GM19023 (cell line): ENCODE measurements around the gene KCNH6.

ENCODE experiments used
- ATAC-seq: cut with Tn5 transposase; IDR thresholded peaks from one replicate; pipeline ENCODE4 v1.9.1; 2021; ENCODE audit warnings: mild to moderate bottlenecking, moderate library complexity; ENCODE audit not compliant: unreplicated experiment

Gene KCNH6

DNA sequence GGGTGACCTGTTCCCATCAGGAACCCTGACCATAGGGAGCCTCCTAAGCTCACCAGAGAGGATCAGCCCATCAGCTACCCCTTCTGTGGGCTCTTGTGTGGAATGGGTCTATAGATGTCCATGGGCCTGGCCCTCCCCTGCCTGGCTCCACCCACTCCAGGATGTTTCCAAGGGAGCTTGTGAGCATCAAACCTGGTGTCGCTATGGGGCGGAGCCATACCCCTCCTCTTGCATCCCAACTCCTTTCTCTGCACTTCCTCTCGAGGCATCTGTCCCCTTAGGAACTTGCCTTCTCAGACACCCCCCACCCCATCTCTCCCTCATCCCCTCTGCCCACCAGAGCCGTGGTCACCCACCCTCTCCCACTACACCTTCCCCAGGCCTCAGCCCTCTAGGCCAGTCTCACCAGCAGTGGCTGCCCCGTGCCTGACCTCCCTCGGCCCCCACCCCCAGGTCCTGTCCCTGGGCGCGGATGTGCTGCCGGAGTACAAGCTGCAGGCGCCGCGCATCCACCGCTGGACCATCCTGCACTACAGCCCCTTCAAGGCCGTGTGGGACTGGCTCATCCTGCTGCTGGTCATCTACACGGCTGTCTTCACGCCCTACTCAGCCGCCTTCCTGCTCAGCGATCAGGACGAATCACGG, 10.4 kb downstream of the KCNH6 start:
- ATAC-seq, result no peak

DNA sequence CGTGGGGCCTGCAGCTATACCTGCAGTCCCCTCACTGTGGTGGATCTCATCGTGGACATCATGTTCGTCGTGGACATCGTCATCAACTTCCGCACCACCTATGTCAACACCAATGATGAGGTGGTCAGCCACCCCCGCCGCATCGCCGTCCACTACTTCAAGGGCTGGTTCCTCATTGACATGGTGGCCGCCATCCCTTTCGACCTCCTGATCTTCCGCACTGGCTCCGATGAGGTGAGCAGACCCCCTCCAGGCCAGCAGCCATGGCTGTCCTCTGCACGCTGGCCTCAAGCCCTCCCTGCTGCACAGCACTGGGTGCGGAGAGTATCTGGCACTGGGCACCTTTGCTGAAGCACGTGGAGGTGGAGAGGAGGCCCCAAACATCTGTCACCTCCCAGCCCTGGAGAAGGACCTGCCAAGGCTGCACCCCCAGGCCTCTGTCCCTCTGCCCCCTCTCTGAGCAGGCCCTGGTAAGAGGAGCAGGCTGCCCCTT, 11.0 kb downstream of the KCNH6 start:
- no peak for ATAC-seq

DNA sequence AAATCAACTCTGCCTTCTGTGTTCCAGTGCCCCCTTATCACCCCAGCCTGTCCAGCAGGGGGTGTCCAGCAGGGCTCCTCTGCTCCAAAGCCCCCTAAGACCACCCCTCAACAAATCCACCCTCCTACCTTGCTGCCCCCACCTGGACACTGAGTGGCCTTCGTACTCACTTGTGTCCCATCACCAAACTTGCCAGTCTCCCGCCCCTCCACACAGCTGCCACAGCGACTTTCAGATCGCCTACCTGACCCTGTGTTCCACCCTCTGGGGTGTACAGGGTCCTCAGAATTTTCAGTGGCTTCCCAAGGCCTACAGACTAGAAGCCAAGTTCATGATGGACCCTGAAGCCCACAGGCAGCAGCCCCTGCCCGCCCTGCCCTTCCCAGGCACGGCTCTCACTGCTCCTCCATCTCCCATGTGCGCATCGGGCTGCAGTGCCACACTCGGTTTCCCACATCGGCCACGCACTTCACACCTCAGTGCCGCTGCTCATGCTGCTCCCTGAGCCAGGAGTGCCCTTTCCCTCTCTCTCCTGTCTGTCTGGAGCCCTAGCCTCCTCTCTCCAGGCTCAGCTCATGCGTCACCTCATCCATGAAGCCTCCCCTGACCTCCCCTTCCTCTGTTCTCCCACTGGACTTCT, 11.8 kb downstream of the KCNH6 start:
- no peak for ATAC-seq

DNA sequence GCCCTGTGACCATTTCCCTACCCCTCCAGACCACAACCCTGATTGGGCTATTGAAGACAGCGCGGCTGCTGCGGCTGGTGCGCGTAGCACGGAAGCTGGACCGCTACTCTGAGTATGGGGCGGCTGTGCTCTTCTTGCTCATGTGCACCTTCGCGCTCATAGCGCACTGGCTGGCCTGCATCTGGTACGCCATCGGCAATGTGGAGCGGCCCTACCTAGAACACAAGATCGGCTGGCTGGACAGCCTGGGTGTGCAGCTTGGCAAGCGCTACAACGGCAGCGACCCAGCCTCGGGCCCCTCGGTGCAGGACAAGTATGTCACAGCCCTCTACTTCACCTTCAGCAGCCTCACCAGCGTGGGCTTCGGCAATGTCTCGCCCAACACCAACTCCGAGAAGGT, 12.5 kb downstream of the KCNH6 start:
- no peak for ATAC-seq

DNA sequence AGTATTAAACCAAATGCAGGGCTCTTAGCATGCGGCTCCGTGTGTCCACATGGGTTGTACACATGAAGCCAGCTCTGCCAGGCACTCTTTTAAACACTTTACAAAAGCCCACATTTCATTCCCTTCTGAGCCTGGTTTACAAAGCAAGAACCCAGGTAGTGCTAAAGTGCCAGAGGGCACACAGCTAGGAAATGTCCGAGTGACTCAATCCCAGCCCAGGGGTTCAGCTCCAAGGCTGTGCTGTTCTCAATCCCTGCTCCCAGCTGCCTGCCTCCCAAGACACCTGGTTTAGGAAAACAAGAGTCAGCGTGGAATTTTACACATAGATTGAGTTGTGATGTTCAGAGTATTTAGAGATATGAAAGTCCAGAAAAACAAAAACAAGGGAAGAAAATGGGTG, 13.8 kb downstream of the KCNH6 start:
- ATAC-seq, result no peak

DNA sequence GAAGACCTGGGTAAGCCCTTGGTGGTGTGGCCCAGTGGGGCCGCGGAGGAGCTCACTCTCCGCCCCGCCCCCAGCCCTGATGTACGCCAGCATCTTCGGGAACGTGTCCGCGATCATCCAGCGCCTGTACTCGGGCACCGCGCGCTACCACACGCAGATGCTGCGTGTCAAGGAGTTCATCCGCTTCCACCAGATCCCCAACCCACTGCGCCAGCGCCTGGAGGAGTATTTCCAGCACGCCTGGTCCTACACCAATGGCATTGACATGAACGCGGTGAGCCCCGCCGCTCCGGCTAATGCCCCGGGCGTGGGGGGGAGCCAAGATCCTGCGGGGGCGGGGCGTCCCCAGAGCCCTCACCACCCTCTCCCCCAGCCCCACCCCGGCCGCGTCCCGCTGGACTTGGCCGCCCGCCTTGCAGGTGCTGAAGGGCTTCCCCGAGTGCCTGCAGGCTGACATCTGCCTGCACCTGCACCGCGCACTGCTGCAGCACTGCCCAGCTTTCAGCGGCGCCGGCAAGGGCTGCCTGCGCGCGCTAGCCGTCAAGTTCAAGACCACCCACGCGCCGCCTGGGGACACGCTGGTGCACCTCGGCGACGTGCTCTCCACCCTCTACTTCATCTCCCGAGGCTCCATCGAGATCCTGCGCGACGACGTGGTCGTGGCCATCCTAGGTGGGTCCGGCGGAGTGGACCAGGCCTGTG, 15.0 kb downstream of the KCNH6 start:
- ATAC-seq, result no peak

DNA sequence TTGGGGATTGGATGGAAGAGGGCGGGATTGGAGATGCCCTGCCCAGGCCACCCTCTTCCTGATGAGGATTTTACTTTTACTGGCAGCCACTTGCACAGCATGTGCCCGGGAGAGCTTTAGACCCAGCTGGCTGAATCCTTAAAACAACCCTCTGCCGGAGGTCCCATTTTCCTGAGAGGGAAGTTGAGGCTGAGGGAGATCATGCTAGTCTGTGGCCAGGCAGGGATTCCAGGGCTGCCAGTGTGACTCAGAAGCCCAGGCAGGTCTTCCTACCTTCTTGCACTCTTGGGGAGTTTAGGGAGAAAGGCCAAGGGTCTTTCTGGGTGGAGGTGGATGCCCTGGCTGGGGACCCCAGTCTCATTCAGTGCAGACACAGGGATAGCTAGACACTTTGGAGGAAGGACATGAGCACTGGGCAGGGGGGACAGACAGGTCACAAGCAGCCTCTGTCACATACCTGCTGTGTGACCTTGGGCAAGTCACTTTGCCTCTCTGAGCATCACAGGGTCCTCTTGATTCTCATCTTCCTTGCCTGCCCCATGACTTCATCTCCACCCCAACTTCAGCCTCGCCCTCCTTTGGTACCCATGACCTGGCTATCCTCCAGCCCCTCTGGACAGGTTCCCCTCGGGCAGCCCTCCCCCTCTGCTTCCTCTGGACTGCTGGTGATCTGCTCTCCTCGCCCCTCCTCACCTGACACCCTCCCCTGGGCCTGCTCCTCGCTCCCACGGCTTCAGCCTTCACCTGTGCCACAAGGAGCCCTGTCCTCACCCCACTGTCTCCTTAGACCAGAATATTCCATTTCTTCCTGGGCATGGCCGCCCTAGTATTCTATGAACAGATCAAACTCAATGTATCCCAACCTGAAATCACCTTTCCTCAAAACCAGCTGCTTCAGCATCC, 15.8 kb downstream of the KCNH6 start:
- ATAC-seq, result no peak

DNA sequence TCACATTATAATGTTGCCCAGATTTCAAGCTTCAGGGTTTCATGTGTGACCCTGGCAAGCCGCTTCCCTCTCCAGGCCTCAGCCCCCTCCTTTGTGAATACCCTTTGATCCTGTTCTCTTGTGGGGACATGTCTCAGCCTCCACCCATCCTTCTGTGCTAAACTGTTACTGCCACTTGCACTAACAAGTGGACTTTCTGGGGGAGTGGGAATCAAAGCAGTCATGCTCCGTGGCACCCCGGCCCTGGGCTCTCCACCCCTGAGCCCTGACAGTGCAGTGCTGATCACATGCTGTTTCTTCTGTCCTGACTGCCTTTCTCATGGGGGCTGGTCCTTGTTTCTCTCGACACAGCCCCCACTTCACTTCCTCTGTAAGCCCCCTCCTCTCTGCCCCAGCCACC, 17.4 kb downstream of the KCNH6 start:
- no peak for ATAC-seq

DNA sequence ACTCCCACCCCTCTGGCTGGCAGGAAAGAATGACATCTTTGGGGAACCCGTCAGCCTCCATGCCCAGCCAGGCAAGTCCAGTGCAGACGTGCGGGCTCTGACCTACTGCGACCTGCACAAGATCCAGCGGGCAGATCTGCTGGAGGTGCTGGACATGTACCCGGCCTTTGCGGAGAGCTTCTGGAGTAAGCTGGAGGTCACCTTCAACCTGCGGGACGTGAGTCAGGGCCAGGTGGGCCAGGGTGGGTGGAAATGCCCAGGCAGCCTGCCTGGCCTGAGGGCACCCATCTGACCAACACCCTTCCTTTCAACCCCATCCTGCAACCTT, 19.0 kb downstream of the KCNH6 start:
- no peak for ATAC-seq

DNA sequence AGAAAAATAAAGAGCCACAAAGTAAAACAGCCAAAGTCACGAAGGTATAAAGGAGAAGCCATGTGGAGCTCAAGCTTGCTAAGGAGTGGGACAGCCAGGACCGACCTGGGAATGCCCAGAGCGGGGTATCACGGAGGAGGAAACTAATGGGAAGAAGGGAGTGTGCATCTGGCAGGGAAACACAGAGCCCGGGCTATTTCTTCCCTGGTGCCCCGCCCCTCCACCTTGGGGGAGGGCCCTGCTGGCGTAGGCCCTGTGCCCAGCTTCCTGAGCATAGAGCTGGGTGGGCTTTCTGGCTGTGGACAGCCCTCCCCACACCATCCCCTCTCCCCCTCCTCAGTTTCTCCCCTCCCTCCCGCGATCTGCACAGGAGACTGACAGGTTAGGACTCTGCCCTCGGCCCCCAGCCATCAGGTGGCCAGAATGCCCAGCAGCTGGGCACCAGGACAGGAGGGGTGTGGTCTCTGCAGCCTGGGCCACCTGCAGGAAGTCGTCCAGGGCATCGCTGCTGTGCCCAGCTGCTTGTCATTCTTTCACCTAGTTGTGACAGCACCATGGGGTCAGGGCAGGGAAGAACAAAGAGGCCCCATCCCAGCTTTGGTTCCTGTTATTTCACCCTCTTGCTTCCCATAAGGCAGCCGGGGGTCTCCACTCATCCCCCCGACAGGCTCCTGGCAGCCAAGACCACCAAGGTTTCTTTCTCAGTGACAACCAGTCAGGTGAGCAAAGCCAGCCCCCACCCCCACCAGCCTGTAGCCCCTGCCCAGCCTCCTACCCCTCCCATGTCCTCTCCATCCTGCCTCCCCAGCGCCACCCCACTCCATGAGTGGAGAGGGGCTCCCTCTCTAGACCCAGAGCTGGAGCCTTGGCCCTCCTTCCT, 20.0 kb downstream of the KCNH6 start:
- no peak for ATAC-seq

DNA sequence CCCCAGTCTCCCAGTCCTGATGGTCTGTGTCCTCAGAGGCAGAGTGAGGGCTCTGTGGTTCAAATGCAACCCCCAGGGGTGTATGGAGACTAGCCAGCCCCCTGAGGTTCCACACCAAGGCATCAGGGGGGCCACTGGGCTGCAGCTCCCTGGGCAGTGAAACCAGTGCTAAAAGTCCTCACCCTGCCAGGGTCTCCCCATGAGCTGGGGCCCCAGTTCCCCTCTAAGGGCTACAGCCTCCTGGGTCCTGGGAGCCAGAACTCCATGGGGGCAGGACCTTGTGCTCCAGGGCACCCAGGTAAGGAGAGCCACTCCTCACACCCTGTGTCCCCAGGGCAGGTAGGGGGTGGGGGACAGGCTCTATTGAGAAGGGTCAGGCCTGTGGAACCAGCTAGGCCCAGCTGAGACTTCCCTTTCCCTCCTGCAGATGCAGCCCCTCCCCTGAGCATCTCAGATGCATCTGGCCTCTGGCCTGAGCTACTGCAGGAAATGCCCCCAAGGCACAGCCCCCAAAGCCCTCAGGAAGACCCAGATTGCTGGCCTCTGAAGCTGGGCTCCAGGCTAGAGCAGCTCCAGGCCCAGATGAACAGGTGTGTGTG, 20.8 kb downstream of the KCNH6 start:
- ATAC-seq, result no peak

DNA sequence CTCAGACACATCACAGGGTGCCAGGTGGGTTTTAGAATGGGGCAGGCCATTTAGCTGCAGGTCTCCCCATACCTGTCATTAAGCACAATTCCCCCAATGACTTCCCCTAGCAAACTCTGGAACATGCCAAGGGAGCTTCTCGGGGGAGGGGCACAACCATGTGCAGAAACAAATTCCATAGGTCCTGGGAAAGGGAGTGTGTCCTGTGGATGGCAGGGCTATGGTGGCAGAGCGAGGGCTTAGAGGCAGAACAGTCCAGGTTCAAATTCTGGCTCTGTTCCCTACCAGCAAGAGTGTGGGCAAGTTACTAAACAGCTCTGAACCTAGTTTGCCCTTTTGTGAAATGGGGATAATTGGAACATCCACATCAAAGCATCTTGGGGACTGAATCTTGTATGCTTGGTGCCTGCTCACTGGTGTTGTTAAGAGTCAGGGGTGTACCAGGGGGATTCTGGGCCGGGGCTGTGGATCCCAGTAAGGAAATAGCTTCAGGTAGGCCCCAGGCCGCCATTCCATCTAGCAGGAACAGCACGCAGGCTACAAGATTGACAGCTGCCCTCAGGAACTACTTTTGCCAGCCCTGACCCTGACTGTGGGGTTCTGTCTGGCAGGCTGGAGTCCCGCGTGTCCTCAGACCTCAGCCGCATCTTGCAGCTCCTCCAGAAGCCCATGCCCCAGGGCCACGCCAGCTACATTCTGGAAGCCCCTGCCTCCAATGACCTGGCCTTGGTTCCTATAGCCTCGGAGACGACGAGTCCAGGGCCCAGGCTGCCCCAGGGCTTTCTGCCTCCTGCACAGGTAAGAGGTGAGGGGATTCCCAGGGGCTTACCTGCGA, 21.5 kb downstream of the KCNH6 start:
- ATAC-seq, result no peak

DNA sequence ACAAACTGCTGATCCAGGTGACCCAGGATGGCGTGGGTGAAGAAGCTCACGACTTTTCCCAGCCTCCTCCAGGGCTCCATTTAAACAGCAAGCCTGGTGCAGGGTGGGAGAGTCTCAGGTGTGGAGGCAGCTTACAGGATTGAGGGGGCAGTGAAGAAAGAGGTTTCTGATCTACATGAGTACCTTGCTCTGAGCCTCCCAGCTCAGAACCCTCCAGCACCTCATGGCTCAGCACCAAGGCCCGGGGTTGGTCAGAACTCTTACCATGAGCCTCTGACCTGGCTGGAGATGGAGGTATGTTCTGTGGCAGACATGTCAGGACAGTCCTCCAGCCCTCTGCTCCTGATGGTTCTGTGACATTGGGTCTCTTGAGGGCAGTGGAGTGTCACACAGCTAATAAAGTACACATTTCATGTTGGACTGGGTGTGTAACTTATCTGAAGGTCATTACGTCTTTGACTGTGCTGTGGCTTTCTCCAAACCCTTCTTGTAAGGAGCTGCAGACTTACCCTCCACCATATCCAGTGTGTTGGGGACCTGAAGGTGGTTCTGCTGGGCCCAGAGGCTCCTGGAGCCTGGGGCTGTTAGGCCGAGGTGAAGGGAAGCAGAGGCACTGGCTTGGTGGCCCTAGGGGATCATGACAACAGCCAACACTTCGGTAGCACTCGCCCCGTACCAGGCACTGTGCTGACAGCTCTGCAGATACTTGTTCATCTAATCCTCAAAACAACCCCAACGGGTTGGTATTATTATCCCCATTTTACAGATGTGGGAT, 23.3 kb downstream of the KCNH6 start:
- ATAC-seq, result no peak

DNA sequence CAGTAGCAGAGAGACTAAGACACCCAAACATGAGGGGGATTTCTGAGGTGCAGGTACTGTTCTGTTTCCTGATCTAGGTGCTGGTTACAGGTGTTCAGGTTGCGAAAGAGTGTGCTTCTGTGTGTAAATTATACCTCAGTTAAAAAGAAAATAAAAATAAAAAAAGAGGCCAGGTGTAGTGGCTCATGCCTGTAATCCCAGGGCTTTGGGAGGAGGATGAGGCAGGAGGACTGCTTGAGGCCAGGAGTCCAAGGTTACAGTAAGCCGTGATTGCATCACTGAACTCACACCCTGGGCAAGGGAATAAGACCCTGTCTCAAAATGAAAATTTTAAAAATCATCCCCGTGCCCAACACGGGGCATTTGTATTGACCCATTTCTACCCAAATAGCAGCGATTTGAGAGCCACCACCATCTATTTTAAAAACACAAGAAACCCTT, 23.9 kb downstream of the KCNH6 start:
- ATAC-seq, result no peak

DNA sequence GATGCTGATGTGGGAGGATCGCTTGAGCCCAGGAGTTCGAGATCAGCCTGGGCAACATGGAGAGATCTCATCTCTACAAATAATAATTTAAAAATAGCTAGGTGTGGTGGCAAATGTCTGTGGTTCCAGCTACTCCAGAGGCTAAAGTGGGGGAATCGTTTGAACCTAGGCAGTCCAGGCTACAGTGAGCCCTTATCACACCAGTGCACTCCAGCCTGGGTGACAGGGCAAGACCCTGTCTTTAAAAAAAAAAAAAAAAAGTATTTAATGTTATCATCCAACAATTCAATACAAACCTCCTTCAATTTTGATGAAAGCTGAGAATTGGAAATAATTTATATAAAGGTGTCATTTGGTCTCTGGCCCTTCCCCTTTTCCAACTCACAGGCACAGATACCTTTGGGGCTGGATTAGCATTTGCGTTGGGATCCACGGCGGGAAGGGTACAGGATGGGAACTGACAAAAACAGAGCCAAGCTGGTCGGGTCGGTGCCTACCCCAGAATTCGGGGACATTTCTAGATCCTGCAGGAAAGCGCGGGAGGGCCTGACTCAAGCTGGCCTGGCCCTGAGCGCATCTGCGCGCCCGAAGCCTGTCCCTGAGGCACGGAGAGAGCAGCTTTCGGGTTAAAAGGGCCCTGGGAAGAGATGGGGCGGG, 26.3 kb downstream of the KCNH6 start:
- ATAC-seq, result peak; percentile 16

DNA sequence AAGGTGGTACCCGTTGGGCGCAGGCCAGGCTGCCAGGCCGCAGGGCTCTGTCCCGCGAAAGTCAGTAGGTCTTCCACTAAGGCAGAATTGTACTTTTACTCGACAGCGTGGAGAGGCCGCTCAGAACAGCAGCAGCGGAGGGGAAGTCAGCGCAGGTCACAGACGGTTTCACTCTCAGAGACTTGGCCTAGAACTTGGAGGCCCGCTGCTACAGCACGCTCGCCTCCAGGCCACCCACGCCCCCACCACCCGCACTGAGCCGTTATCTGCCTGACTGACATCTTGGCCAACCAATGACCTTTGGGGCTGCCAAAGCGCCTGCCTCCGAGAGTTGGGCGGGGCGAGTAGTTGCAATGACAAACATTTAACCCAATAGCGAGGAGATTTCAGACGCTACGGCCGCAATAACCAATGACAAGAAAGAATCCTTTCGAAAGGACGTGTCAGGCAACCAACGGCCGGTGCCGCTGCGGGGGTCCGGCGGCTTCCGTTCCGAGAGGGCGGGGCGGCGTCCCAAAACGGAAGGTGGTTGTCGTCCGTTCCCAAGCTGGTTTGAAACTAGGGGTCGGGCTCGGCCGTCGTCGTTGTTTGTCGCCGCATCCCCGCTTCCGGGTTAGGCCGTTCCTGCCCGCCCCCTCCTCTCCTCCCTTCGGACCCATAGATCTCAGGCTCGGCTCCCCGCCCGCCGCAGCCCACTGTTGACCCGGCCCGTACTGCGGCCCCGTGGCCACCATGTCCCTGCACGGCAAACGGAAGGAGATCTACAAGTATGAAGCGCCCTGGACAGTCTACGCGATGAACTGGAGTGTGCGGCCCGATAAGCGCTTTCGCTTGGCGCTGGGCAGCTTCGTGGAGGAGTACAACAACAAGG, 27.0 kb downstream of the KCNH6 start, which contains the start of gene DCAF7:
TSS of gene DCAF7 (plus strand) at position 532 of the 871 bp plus-strand sequence. CDS start at position 733, 201 bp downstream.
- peak; percentile 97 for ATAC-seq
